ENCODE data around the gene FLG. TPM values are rescaled to one million over a fixed set of nuclear protein-coding genes. Genes with fewer than 3 reads are reported as not detected.

Gene FLG
- total RNA-seq, 1 donor from 2014 or later = not detected

DNA sequence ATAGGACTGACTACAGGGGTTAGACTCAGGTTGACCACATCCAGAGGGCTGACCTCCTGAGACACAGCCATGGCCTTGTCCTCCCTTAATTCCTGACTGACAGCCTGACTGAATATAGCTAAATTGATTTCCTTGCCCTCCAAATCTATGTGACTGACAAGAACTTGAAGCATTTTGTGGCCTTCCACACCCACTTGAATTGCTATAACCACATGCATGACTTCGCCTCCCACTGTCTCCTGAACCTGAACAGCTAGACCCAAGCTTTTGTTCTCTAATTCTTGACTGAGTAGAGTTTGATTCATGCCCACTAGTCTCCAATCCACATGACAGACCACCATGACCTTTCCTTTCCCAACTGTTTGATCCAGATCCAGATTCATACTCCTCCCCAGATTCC, 31.7 kb upstream of the FLG start:
- Mint-ChIP-seq H3K27ac (no peak overlapping the region), H3K4me1 (ENCODE audit: low read depth) (no peaks in the 10 kb centered on the region), H3K9me3 (ENCODE audit: low read depth) (peaks cover 46% of the 10 kb centered on the region), H3K27me3 (no peaks in the 10 kb centered on the region), H3K36me3 (ENCODE audit: insufficient read depth) (no peaks in the 10 kb centered on the region), H3K4me3 (ENCODE audit: low read depth) (no peak overlapping the region)
- TF ChIP-seq, protein P1, sequence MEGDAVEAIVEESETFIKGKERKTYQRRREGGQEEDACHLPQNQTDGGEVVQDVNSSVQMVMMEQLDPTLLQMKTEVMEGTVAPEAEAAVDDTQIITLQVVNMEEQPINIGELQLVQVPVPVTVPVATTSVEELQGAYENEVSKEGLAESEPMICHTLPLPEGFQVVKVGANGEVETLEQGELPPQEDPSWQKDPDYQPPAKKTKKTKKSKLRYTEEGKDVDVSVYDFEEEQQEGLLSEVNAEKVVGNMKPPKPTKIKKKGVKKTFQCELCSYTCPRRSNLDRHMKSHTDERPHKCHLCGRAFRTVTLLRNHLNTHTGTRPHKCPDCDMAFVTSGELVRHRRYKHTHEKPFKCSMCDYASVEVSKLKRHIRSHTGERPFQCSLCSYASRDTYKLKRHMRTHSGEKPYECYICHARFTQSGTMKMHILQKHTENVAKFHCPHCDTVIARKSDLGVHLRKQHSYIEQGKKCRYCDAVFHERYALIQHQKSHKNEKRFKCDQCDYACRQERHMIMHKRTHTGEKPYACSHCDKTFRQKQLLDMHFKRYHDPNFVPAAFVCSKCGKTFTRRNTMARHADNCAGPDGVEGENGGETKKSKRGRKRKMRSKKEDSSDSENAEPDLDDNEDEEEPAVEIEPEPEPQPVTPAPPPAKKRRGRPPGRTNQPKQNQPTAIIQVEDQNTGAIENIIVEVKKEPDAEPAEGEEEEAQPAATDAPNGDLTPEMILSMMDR (IDR thresholded peaks at IDR 0.05; ENCODE audit: unreplicated experiment) = no peak
- DNase-seq (ENCODE audit: low spot score, unreplicated experiment) = no peak

DNA sequence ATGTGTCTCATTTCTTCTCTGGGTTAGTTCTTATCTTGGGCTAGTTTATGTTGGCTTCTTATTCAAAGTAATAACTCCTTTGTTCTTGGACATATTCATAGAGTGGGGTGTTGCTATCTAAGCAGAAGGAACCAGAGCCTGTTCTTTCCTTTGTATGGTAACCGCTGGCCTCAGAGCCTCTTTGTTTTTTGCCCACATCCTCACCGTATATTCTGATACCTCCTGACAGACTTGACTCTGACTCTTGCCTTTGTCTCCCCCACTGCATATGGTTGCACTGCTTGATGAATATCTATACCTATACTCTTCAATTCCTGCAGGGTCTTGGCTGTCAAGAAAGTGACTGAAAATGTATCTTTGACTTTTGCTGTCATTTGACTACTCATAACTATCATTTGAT, 24.6 kb upstream of the FLG start:
- no peak for DNase-seq (ENCODE audit: low spot score, unreplicated experiment)
- Mint-ChIP-seq H3K27me3 (no peaks in the 10 kb centered on the region), H3K4me1 (ENCODE audit: low read depth) (no peaks in the 10 kb centered on the region), H3K27ac (no peak overlapping the region), H3K9me3 (ENCODE audit: low read depth) (peaks cover 23% of the 10 kb centered on the region), H3K4me3 (ENCODE audit: low read depth) (no peak overlapping the region), H3K36me3 (ENCODE audit: insufficient read depth) (no peaks in the 10 kb centered on the region)
- TF ChIP-seq, protein P1 (IDR thresholded peaks at IDR 0.05; ENCODE audit: unreplicated experiment) = no peak

DNA sequence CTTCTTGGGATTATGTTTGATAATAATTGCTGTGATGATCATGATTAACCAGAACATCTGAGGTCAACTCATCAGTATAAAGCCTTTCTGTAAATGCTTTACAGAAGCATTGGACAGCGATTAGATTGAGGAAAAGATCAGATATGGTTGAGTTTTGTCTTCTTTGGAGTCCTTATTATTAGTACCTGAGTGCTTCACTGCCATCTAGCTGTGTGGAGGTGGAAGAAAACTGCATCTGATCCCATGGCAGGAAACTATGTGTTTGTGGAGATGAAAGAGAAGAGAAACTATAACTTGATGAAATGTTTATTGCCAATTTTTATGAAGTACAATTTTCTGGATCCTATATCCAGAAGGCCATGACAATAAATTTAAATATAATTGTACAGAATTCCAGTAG, 23.4 kb upstream of the FLG start:
- TF ChIP-seq, protein P1 (IDR thresholded peaks at IDR 0.05; ENCODE audit: unreplicated experiment) = no peak
- no peaks in the 10 kb centered on the region for H3K4me1 Mint-ChIP-seq (ENCODE audit: low read depth)
- H3K4me3 Mint-ChIP-seq (ENCODE audit: low read depth) = no peak overlapping the region
- peaks cover 31% of the 10 kb centered on the region for H3K9me3 Mint-ChIP-seq (ENCODE audit: low read depth)
- no peaks in the 10 kb centered on the region for H3K27me3 Mint-ChIP-seq
- DNase-seq (ENCODE audit: low spot score, unreplicated experiment) = no peak
- H3K27ac Mint-ChIP-seq = no peak overlapping the region
- no peaks in the 10 kb centered on the region for H3K36me3 Mint-ChIP-seq (ENCODE audit: insufficient read depth)

DNA sequence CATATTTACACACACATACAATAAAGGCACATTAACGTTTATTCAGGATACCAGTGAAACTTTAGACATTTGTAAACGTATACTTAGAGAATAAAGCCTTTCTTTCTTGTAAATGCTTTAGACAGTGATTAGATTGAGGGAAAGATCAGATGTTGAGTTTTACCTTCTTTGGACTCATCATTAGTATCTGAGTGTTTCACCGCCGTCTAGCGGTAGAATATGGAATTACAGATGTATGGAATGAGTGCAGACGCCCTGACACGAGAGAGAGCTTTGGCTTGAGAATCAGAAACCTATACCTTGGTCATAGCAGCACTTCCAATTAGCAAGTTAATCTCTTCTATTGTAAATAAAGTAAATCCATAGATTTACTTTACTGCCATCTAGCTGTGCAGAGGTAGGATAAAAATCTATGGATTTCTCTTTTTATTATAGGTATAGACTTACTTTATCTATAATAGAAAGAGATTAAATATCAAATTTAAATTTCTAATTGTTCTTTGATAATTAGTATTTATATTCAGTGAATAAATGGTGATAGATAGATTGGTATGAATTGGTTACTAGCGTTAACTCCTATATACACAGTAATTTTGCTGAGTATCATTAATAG, 22.2 kb upstream of the FLG start:
- Mint-ChIP-seq H3K9me3 (ENCODE audit: low read depth) (peaks cover 38% of the 10 kb centered on the region), H3K4me3 (ENCODE audit: low read depth) (no peak overlapping the region), H3K4me1 (ENCODE audit: low read depth) (no peaks in the 10 kb centered on the region), H3K27me3 (no peaks in the 10 kb centered on the region), H3K27ac (no peak overlapping the region), H3K36me3 (ENCODE audit: insufficient read depth) (no peaks in the 10 kb centered on the region)
- TF ChIP-seq, protein P1 (IDR thresholded peaks at IDR 0.05; ENCODE audit: unreplicated experiment) = peak; percentile 23
- DNase-seq (ENCODE audit: low spot score, unreplicated experiment) = no peak

DNA sequence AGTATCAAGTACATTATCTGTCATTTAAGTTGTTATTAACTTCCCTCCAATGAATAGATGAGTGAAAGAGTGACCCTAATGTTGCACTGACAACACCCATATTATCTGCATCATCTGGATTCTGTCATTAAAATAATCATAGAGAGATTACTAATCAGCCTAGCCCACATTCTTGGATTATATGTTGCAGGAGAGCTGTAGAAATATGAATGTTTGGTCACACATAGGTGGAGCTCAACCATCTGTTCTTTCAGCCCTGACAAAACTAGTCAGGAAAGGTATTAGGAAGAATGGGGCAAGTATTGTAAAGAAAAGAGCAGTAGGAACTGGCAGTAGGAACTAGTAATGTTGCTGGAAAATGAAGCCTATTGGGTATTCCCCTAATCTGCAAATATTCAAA, 19.4 kb upstream of the FLG start:
- Mint-ChIP-seq H3K4me3 (ENCODE audit: low read depth) (no peak overlapping the region), H3K9me3 (ENCODE audit: low read depth) (peaks cover 52% of the 10 kb centered on the region), H3K27ac (no peak overlapping the region), H3K27me3 (no peaks in the 10 kb centered on the region), H3K4me1 (ENCODE audit: low read depth) (no peaks in the 10 kb centered on the region), H3K36me3 (ENCODE audit: insufficient read depth) (no peaks in the 10 kb centered on the region)
- TF ChIP-seq, protein P1 (IDR thresholded peaks at IDR 0.05; ENCODE audit: unreplicated experiment) = no peak
- no peak for DNase-seq (ENCODE audit: low spot score, unreplicated experiment)
